Activated naive CD4-positive, alpha-beta T cell treated with anti-CD3 and anti-CD28 coated beads, Interleukin-2, amount 50 U/mL, for 72 hours (primary cell): ENCODE data around the gene MBNL2. TPM values are rescaled to one million over a fixed set of nuclear protein-coding genes. Genes with fewer than 3 reads are reported as not detected.

Experiments
- ATAC-seq, 2 donors: fragments of 150-1000 bp; cut with Tn5 transposase; 2 replicates each; pipeline ENCODE4 v1.10.0; 2021; ENCODE audit warnings: mild to moderate bottlenecking in 2 of 2, moderate library complexity in 2 of 2
- DNase-seq, 2 donors: peaks; one replicate each; pipeline ENCODE4 v3.0.0; 2021 to 2022; ENCODE audit warnings: low spot score in 2 of 2
- H3K27ac Mint-ChIP-seq, 2 donors: one replicate each; pipeline ENCODE4 v1.8.0; 2022; ENCODE audit warnings: mild to moderate bottlenecking in 2 of 2, mixed read lengths in 2 of 2
- H3K36me3 Mint-ChIP-seq, 2 donors: one replicate each; pipeline ENCODE4 v1.8.0; 2022; ENCODE audit warnings: mixed read lengths in 2 of 2
- H3K9me3 Mint-ChIP-seq, 2 donors: one replicate each; pipeline ENCODE4 v1.8.0; 2022; ENCODE audit warnings: mixed read lengths in 2 of 2
- total RNA-seq, 2 donors: library from RNA; stranded (reverse); gene quantifications; one replicate each; pipeline ENCODE4 v1.2.3, GENCODE V29; 2022

Gene MBNL2
- total RNA-seq, 2 donors from 2014 or later = 15.2 to 22.7 TPM

DNA sequence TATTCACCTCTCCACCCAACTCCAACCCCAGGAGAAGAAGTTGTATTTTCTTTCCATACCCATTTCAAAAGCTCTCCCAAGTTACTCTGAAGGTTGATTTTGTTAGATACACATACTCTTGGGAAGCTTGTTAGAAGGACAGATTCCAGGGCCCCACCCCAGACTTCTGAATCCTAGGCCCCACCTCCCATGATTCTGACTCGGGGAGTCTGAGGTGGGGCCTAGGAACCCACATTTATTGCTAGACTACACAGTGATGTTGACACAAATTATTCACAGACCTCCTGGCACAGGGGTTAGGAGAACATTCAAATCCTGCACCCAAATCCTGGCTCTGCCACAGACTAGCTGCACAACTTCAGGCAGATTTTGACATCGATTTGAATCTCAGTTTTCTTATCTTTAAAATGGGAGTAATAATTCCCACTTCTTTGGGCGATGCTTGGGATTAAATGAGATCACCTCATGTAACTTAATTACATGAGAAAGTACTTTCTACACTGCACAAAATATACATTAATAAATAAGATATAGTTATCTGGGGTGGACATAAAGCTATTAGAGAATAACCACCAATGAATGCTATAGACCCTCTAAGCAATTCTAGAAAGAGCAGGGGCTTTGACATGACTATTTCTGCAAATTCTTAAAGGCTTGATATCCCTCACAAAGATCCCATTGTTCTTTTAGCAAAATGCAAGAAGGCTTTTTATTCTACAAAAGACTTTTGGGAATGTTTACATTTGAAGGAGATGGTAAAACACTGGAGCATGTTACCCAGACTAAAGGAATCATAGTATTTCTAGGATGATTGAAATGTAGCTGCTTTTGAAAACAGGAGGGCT lies 18.0 kb downstream of the MBNL2 start:
- Mint-ChIP-seq H3K36me3 (peaks cover 6 to 12% of the 10 kb centered on the region in 2 donors), H3K9me3 (peaks cover 0 to 4% of the 10 kb centered on the region in 2 donors), H3K27ac (no peak overlapping the region)
- DNase-seq = no peak
- ATAC-seq = no peak

DNA sequence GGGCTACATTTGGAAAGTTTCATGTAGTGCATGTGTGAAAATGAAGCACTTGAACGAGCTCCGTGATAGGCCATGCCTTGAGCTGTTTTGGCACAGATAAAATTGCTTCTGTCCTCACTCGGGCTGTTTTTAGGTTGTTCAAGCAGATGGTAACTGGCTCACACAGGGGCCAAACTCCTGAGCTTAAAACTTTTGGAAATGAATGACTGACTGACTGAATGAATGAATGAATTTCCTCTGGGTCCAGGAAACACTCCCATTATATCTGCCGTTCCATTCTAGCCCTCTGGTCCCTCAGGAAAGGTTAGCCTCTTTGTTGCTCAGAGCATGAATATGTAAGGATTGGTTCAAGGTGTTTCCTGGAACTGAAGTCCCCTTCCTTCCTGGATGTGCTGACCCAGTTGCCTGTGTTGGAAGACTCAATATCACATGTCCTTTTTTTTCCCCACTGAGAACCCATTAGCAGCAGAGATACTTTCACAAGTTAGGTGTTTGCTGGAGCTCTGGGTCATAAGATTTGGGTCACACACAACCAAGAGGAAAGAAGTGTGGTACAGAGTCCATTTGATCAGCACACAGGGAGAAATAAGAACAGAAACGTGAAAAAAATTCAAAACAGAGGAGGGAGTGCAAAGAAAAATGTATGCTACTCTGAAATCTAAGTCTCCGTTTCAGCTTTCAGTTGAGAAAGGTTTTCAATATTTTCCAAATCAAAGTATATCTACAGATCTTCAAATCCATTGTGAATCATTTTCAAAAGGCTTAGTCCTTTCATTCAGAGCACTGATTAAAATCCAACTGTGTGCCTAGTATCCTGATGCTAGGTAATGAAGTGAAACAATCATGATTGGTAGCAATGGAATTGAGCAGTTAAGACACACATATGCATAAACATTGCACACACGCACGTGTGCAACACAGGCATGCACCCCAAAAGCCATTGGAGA lies 18.9 kb downstream of the MBNL2 start:
- DNase-seq = no peak
- Mint-ChIP-seq H3K27ac (no peak overlapping the region), H3K36me3 (peaks cover 6 to 8% of the 10 kb centered on the region in 2 donors), H3K9me3 (peaks cover 0 to 4% of the 10 kb centered on the region in 2 donors)
- no peak for ATAC-seq

- ATAC-seq (no peak), DNase-seq (no peak)
- peaks cover 0 to 4% of the 10 kb centered on the region in 2 donors for H3K9me3 Mint-ChIP-seq
- peaks cover 1 to 6% of the 10 kb centered on the region in 2 donors for H3K36me3 Mint-ChIP-seq
- H3K27ac Mint-ChIP-seq = no peak overlapping the region
These were observed 19.6 kb downstream of the MBNL2 start for GRCh38 chr13:97241761-97242160.

- no peak for ATAC-seq
- no peak overlapping the region for H3K27ac Mint-ChIP-seq
- peaks cover 0 to under 1% of the 10 kb centered on the region in 2 donors for H3K36me3 Mint-ChIP-seq
- no peak for DNase-seq
- H3K9me3 Mint-ChIP-seq = peaks cover 0 to 4% of the 10 kb centered on the region in 2 donors
These were observed 20.8 kb downstream of the MBNL2 start for GRCh38 chr13:97242755-97243497.

GRCh38 chr13:97243915-97244781 lies 22.0 kb downstream of the MBNL2 start:
- Mint-ChIP-seq H3K9me3 (no peaks in the 10 kb centered on the region), H3K36me3 (no peaks in the 10 kb centered on the region), H3K27ac (no peak overlapping the region)
- DNase-seq (no peak), ATAC-seq (no peak)

DNA sequence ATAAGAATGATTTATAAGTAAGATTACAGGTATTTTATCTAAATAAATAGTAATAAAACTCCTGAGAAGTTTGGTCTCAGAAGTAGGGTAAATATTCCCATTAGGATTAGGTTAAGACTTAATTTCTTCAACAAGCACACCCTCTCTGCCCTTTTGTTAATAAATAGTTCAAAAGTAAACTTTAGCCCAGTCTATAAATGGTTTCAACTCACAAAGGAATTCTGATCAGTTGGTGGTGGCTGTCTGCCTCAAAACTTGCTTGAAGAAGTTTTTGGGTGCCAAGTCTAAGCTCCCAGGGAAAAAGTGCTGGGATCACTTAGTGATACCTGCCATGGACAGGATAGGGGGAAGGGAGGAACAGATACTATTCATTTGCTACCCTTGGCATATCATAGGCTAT lies 22.9 kb downstream of the MBNL2 start:
- no peak overlapping the region for H3K27ac Mint-ChIP-seq
- H3K36me3 Mint-ChIP-seq = no peaks in the 10 kb centered on the region
- DNase-seq = no peak
- no peak for ATAC-seq
- H3K9me3 Mint-ChIP-seq = no peaks in the 10 kb centered on the region

- no peak overlapping the region for H3K27ac Mint-ChIP-seq
- no peak for DNase-seq
These were observed 24.5 kb downstream of the MBNL2 start for GRCh38 chr13:97246596-97247158.

GRCh38 chr13:97248243-97248642 lies 26.1 kb downstream of the MBNL2 start:
- H3K36me3 Mint-ChIP-seq = no peaks in the 10 kb centered on the region
- no peak overlapping the region for H3K27ac Mint-ChIP-seq
- H3K9me3 Mint-ChIP-seq = no peaks in the 10 kb centered on the region
- no peak for DNase-seq
- no peak for ATAC-seq

More at GRCh38 chr13:97246596-97247158, 24.5 kb downstream of the MBNL2 start:
- Mint-ChIP-seq H3K9me3 (no peaks in the 10 kb centered on the region), H3K36me3 (no peaks in the 10 kb centered on the region)
- no peak for ATAC-seq

DNA sequence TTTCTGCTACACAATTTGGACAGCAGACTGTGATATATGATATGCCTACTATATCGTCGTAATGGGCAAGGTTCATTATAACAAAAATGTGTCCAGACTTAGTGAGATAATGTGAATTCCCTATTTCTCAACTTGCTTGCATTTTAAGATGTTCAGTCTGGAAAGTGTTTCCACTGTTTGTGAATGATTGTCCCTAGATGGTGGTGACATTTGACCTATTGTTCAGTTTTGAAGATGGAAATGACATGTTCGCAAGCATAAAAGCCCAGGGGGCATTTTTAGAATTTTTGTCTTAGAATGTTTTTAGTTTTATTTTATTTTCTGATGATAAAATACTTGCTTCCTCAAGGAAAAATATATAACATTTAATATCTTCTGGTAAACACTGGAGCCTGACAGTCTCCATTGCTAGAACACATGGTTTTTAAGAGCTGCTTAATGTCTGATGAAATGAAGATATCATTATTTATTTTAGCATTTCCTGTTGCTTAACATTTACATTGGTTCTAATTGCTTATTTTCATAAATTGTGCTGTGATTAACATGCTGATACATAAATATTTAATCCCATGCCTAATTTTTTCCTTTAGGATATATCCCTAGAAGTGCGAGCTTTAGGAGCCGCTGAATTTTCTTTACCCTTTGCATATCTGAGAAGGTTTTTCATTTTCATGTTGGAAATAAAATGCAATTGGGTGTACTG lies 27.1 kb downstream of the MBNL2 start:
- no peak overlapping the region for H3K27ac Mint-ChIP-seq
- no peaks in the 10 kb centered on the region for H3K36me3 Mint-ChIP-seq
- ATAC-seq (no peak), DNase-seq (no peak)
- H3K9me3 Mint-ChIP-seq = no peaks in the 10 kb centered on the region

DNA sequence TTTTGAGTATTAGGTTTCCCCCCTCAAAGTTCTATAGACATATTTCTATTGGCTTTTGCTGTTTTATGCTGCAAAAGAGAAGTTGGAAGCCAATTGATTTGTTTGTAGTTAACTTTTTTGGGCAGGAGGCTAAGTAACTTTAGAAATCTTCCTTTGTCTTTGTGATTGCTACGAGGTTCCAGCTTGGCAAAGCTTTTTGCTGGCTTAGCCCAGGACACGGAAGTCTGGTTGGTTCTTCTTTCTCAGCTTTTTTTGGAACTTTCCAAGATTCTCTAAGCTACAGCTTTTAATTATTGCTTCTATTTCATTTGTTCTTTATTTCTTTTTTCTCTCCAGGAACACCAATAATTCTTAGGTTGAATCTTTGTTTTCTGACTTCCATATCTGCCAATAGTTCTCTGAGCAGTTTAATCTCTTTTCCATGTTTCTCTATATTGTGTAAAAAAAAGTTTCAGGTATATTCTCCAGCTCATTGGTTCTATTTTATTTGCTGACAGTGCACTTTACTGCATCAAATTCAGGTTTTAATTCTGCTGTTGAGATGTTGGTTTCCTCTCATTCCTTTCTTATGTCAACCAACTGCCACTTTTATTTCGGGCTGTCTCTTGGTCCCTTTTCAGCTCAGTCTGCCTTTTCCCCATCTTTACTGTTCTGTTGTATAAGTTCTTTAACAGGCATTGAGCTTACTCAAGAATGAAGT lies 27.8 kb downstream of the MBNL2 start:
- H3K27ac Mint-ChIP-seq = no peak overlapping the region

GRCh38 chr13:97250560-97250959 lies 28.4 kb downstream of the MBNL2 start:
- Mint-ChIP-seq H3K36me3 (no peaks in the 10 kb centered on the region), H3K27ac (no peak overlapping the region), H3K9me3 (no peaks in the 10 kb centered on the region)
- DNase-seq = no peak
- no peak for ATAC-seq

More for the DNA sequence above, 27.8 kb downstream of the MBNL2 start:
- no peaks in the 10 kb centered on the region for H3K9me3 Mint-ChIP-seq
- H3K36me3 Mint-ChIP-seq = no peaks in the 10 kb centered on the region
- ATAC-seq = no peak
- no peak for DNase-seq

GRCh38 chr13:97252735-97253134 lies 30.6 kb downstream of the MBNL2 start:
- Mint-ChIP-seq H3K9me3 (peaks cover 0 to 5% of the 10 kb centered on the region in 2 donors), H3K36me3 (peaks cover 5 to 12% of the 10 kb centered on the region in 2 donors), H3K27ac (no peak overlapping the region)
- ATAC-seq (no peak), DNase-seq (no peak)

DNA sequence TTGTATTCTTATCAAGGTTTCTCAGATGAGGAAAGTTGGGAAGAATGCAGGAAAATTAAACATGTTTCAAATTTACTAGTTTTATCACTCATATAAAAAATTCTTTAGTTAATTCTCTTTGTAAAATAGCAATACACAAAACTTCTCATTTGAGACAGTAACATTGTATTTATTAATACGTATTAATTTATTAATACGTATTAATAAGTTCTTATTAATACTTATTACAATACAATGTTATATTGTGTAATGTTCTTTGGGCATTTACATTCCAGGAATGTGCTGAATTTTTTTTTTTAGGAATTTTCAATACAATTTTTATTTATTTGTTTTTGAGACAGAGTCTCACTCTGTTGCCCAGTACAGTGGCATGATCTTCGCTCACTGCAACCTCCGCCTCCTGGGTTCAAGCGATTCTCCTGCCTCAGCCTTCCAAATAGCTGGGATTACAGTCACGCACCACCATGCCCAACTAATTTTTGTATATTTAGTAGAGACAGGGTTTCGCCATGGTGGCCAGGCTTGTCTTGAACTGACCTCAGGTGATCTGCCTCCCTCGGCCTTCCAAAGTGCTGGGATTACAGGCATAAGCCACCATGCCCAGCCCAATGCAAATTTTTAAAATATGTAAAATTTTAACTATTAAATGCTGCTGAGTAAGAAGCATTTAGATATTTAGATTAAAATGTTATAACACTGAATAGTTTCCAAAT lies 31.6 kb downstream of the MBNL2 start:
- DNase-seq (no peak), ATAC-seq (no peak)
- H3K9me3 Mint-ChIP-seq = peaks cover 0 to 5% of the 10 kb centered on the region in 2 donors
- H3K27ac Mint-ChIP-seq = no peak overlapping the region
- H3K36me3 Mint-ChIP-seq = peaks cover 5 to 13% of the 10 kb centered on the region in 2 donors

- Mint-ChIP-seq H3K9me3 (peaks cover 0 to 5% of the 10 kb centered on the region in 2 donors), H3K36me3 (peaks cover 5 to 19% of the 10 kb centered on the region in 2 donors), H3K27ac (no peak overlapping the region)
- DNase-seq = no peak
- no peak for ATAC-seq
These were observed 32.7 kb downstream of the MBNL2 start for GRCh38 chr13:97254816-97255215.
